Stimulated activated CD4-positive, alpha-beta T cell treated with anti-CD3 and anti-CD28 coated beads, Interleukin-1b, Interleukin-23, amount 100 ng/mL, for 1 hour (primary cell): ENCODE results near the gene KIAA1755.

ENCODE experiments used
- DNase-seq, 2 donors: peaks; one replicate each; pipeline ENCODE4 v3.0.0-alpha.2; 2020; ENCODE audit warnings: low read depth in 2 of 2

KIAA1755 gene

GRCh38 chr20:38241201-38241600 lies 19.3 kb downstream of the KIAA1755 start:
- no peak for DNase-seq

GRCh38 chr20:38239441-38239840 lies 21.1 kb downstream of the KIAA1755 start:
- no peak for DNase-seq

- no peak for DNase-seq
These were observed 21.7 kb downstream of the KIAA1755 start for GRCh38 chr20:38238829-38239228.

- DNase-seq: no peak
These were observed 23.2 kb downstream of the KIAA1755 start for GRCh38 chr20:38237381-38237780.

GRCh38 chr20:38231531-38232121 lies 28.9 kb downstream of the KIAA1755 start:
- no peak for DNase-seq

GRCh38 chr20:38230957-38231526 lies 29.5 kb downstream of the KIAA1755 start:
- DNase-seq: no peak

- no peak for DNase-seq
These were observed 30.3 kb downstream of the KIAA1755 start for GRCh38 chr20:38230253-38230551.

- no peak for DNase-seq
These were observed 30.9 kb downstream of the KIAA1755 start for GRCh38 chr20:38229376-38230252.

GRCh38 chr20:38228436-38228835 lies 32.1 kb downstream of the KIAA1755 start:
- no peak for DNase-seq

GRCh38 chr20:38227420-38228360 lies 32.8 kb downstream of the KIAA1755 start:
- no peak for DNase-seq

GRCh38 chr20:38226553-38226952 lies 34.0 kb downstream of the KIAA1755 start:
- no peak for DNase-seq

- DNase-seq: no peak
These were observed 34.7 kb downstream of the KIAA1755 start for GRCh38 chr20:38225900-38226263.

GRCh38 chr20:38225240-38225899 lies 35.2 kb downstream of the KIAA1755 start:
- no peak for DNase-seq

GRCh38 chr20:38224531-38224930 lies 36.0 kb downstream of the KIAA1755 start:
- no peak for DNase-seq

GRCh38 chr20:38223743-38224100 lies 36.8 kb downstream of the KIAA1755 start:
- DNase-seq: no peak

- no peak for DNase-seq
These were observed 37.4 kb downstream of the KIAA1755 start for GRCh38 chr20:38222923-38223742.

GRCh38 chr20:38222231-38222922 lies 38.2 kb downstream of the KIAA1755 start:
- DNase-seq: peak in 1 of 2 donors; percentile 30

- peak; percentile 17 to 53 for DNase-seq
These were observed 39.4 kb downstream of the KIAA1755 start for GRCh38 chr20:38221119-38221589.

- DNase-seq: no peak
These were observed 39.9 kb downstream of the KIAA1755 start for GRCh38 chr20:38220587-38221118.
